Measurements from ENCODE around the gene SLC44A5.
A peak's percentile ranks its signal among the peaks of the same experiment; 100 is the strongest.

The SLC44A5 gene

GRCh38 chr1:75632350-75632949 is 21.5 kb upstream of the SLC44A5 start:
- TF ChIP-seq CTCF (IDR thresholded peaks at IDR 0.05): peak; percentile 81
- Mint-ChIP-seq H3K27me3 (ENCODE audit: low read depth, poor library complexity) (no peaks in the 10 kb centered on the region), H3K4me1 (no peaks in the 10 kb centered on the region), H3K9me3 (no peaks in the 10 kb centered on the region), H3K36me3 (ENCODE audit: low read depth) (no peaks in the 10 kb centered on the region), H3K4me3 (no peak overlapping the region), H3K27ac (no peak overlapping the region)
- peak; percentile 18 for DNase-seq

- Mint-ChIP-seq H3K27me3 (ENCODE audit: low read depth, poor library complexity) (peaks cover 7% of the 10 kb centered on the region), H3K4me3 (no peak overlapping the region), H3K9me3 (no peaks in the 10 kb centered on the region), H3K36me3 (ENCODE audit: low read depth) (no peaks in the 10 kb centered on the region), H3K27ac (no peak overlapping the region), H3K4me1 (no peaks in the 10 kb centered on the region)
- no peak for DNase-seq
- TF ChIP-seq CTCF (IDR thresholded peaks at IDR 0.05): no peak
Measured at GRCh38 chr1:75630998-75631397, 20.1 kb upstream of the SLC44A5 start.

GRCh38 chr1:75630004-75630594 is 19.2 kb upstream of the SLC44A5 start:
- Mint-ChIP-seq H3K36me3 (ENCODE audit: low read depth) (no peaks in the 10 kb centered on the region), H3K27ac (no peak overlapping the region)

GRCh38 chr1:75625795-75626194 is 14.9 kb upstream of the SLC44A5 start:
- H3K4me3 Mint-ChIP-seq: no peak overlapping the region
- H3K4me1 Mint-ChIP-seq: no peaks in the 10 kb centered on the region
- DNase-seq: no peak
- H3K27me3 Mint-ChIP-seq (ENCODE audit: low read depth, poor library complexity): peaks cover 27% of the 10 kb centered on the region
- H3K9me3 Mint-ChIP-seq: no peaks in the 10 kb centered on the region
- no peak overlapping the region for H3K27ac Mint-ChIP-seq
- H3K36me3 Mint-ChIP-seq (ENCODE audit: low read depth): no peaks in the 10 kb centered on the region
- TF ChIP-seq CTCF (IDR thresholded peaks at IDR 0.05): no peak

More at GRCh38 chr1:75630004-75630594, 19.2 kb upstream of the SLC44A5 start:
- no peaks in the 10 kb centered on the region for H3K4me1 Mint-ChIP-seq
- no peak for TF ChIP-seq CTCF (IDR thresholded peaks at IDR 0.05)
- no peaks in the 10 kb centered on the region for H3K9me3 Mint-ChIP-seq
- DNase-seq: no peak
- no peak overlapping the region for H3K4me3 Mint-ChIP-seq
- peaks cover 10% of the 10 kb centered on the region for H3K27me3 Mint-ChIP-seq (ENCODE audit: low read depth, poor library complexity)

GRCh38 chr1:75618382-75618781 is 7.5 kb upstream of the SLC44A5 start:
- H3K27ac Mint-ChIP-seq: no peak overlapping the region
- no peak for DNase-seq
- peaks cover 28% of the 10 kb centered on the region for H3K4me1 Mint-ChIP-seq
- no peaks in the 10 kb centered on the region for H3K9me3 Mint-ChIP-seq
- TF ChIP-seq CTCF (IDR thresholded peaks at IDR 0.05): no peak
- no peaks in the 10 kb centered on the region for H3K36me3 Mint-ChIP-seq (ENCODE audit: low read depth)
- no peak overlapping the region for H3K4me3 Mint-ChIP-seq
- H3K27me3 Mint-ChIP-seq (ENCODE audit: low read depth, poor library complexity): peaks cover 78% of the 10 kb centered on the region
